ENCODE measurements around the gene POLR3F. TPM values are rescaled to one million over a fixed set of nuclear protein-coding genes. Genes with fewer than 3 reads are reported as not detected.
"Not testable (repeated sequence)": the region's sequence is repeated elsewhere in the genome, so short reads cannot be mapped to it uniquely, and the experiment has no call there.

Gene POLR3F
- total RNA-seq, 1 donor from 2014 or later, result 8.4 TPM

DNA sequence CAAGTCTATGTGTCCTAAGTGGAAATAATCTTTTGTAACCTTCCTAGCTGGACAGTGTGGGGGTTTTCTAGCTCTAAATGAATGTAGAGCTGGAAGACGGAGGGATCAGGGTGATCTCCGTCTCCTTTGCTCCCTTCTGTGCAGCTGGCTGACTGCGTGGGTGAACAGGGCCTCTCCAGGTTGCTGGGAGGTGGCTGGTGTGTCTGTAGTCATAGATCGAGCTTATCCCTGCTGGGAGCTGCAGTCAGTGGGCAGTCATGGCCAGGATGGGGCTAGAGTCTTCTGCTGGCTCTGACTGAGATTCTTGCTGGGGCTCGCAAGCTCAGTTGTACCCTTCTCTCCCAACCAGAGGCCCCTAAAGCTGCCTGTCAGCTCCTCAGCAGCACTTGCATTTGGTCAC, 46.9 kb downstream of the POLR3F start:
- H3K36me3 ChIP-seq, result peaks cover 71% of the 10 kb centered on the region
- H3K27me3 ChIP-seq (ENCODE audit: low read depth), result no peaks in the 10 kb centered on the region
- no peak overlapping the region for H3K27ac ChIP-seq (replicated peaks)
- intact Hi-C loops (cut with micrococcal nuclease), result no loop called here
- H3K9me3 ChIP-seq (replicated peaks), result no peaks in the 10 kb centered on the region
- H3K4me1 ChIP-seq, result peaks cover under 1% of the 10 kb centered on the region
- no peak for DNase-seq
- TF ChIP-seq, protein P1, sequence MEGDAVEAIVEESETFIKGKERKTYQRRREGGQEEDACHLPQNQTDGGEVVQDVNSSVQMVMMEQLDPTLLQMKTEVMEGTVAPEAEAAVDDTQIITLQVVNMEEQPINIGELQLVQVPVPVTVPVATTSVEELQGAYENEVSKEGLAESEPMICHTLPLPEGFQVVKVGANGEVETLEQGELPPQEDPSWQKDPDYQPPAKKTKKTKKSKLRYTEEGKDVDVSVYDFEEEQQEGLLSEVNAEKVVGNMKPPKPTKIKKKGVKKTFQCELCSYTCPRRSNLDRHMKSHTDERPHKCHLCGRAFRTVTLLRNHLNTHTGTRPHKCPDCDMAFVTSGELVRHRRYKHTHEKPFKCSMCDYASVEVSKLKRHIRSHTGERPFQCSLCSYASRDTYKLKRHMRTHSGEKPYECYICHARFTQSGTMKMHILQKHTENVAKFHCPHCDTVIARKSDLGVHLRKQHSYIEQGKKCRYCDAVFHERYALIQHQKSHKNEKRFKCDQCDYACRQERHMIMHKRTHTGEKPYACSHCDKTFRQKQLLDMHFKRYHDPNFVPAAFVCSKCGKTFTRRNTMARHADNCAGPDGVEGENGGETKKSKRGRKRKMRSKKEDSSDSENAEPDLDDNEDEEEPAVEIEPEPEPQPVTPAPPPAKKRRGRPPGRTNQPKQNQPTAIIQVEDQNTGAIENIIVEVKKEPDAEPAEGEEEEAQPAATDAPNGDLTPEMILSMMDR (IDR thresholded peaks at IDR 0.05; ENCODE audit: borderline replicate concordance), result no peak
- H3K4me3 ChIP-seq, result no peak overlapping the region

DNA sequence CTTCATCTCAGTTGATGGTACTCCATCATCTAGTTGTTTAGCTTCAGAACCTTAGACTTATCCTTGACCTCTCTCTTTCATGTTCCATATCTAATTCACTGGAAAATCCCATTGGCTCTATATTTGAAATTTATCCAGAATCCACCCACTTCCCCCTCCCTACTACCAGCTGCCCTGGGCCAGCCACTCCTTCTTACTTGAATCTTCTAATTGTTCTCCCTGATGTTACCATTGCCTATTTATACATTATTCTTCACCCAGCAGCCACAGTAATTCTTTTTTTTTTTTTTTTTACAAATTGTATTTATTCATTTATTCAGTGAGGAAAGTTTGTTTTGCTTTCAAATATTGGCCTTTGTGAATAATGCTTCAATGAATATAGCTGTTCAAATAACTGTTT, 48.8 kb downstream of the POLR3F start:
- DNase-seq, result no peak
- H3K4me3 ChIP-seq, result no peak overlapping the region
- intact Hi-C loops (cut with micrococcal nuclease), result no loop called here
- no peaks in the 10 kb centered on the region for H3K9me3 ChIP-seq (replicated peaks)
- TF ChIP-seq, protein P1 (IDR thresholded peaks at IDR 0.05; ENCODE audit: borderline replicate concordance), result no peak
- H3K27me3 ChIP-seq (ENCODE audit: low read depth), result no peaks in the 10 kb centered on the region
- H3K4me1 ChIP-seq, result no peaks in the 10 kb centered on the region
- peaks cover 56% of the 10 kb centered on the region for H3K36me3 ChIP-seq
- H3K27ac ChIP-seq (replicated peaks), result no peak overlapping the region

DNA sequence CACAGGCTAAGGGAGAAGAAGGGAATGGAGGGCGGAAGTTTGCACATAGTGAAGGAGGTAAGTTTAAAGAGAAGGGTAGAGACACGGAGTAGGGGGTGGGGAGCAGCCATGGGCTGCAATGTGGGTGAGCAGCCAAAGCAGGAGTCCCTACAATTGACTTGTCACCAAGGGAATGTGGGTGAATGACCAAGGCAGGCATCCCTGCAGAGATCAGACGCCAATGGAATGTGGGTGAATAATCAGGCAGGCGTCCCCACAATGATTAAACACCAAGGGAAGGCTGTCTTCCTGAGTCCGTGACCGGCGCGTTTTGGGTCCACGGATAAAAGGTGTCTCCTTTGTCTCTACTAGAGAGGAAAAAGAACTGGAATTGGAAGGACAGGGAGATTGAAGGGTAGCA, 54.9 kb downstream of the POLR3F start:
- DNase-seq; H3K9me3 ChIP-seq (replicated peaks); H3K4me3 ChIP-seq; intact Hi-C loops (cut with micrococcal nuclease); H3K27ac ChIP-seq (replicated peaks); H3K4me1 ChIP-seq; H3K27me3 ChIP-seq (ENCODE audit: low read depth): not testable (repeated sequence)
- peaks cover 32% of the 10 kb centered on the region for H3K36me3 ChIP-seq

DNA sequence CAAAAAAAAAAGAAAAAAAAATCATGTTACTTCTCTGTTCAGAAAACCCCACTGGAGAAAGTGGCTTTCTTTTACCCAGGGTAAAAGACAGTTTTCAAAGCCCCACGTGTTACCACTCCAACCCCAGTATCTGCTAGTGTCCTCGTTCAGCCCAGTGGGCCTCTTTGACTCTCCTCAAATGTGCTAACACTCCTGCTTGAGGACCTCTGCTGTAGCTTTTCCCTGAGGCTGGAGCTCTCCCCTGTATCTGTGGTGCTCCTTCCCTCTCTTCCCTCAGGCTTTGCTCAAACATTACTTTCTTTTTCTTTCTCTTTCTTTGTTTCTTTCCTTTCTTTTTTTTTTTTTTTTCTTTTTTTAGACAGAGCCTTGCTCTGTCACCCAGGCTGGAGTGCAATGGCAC, 55.9 kb downstream of the POLR3F start:
- Histone ChIP-seq H3K4me1 (no peaks in the 10 kb centered on the region), H3K9me3 (replicated peaks) (no peaks in the 10 kb centered on the region), H3K4me3 (no peak overlapping the region), H3K27ac (replicated peaks) (no peak overlapping the region), H3K36me3 (peaks cover 40% of the 10 kb centered on the region), H3K27me3 (ENCODE audit: low read depth) (no peaks in the 10 kb centered on the region)
- intact Hi-C loops (cut with micrococcal nuclease), result no loop called here
- DNase-seq, result no peak
- TF ChIP-seq, protein P1 (IDR thresholded peaks at IDR 0.05; ENCODE audit: borderline replicate concordance), result no peak

DNA sequence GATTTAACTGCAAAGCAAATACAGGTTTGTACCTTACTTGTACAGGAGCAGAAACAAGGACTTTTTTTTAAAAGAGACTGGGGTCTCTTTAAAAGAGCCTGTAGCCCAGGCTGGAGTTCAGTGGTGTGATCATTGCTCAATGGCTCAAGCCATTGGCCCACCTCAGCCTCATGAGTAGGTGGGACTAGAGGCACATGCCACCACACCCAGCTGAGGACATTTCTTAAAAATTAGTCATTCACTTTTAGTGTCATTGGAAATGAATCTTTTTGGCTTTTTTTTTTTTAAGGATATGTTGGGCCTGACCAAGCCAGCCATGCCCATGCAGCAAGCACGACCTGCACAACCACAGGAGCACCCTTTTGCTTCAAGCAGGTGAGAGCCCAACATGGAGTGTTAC, 57.5 kb downstream of the POLR3F start:
- Histone ChIP-seq H3K4me3 (no peak overlapping the region), H3K36me3 (peaks cover 56% of the 10 kb centered on the region), H3K27me3 (ENCODE audit: low read depth) (no peaks in the 10 kb centered on the region), H3K9me3 (replicated peaks) (no peaks in the 10 kb centered on the region), H3K4me1 (no peaks in the 10 kb centered on the region), H3K27ac (replicated peaks) (no peak overlapping the region)
- intact Hi-C loops (cut with micrococcal nuclease), result no loop called here
- TF ChIP-seq, protein P1 (IDR thresholded peaks at IDR 0.05; ENCODE audit: borderline replicate concordance), result no peak
- DNase-seq, result no peak

DNA sequence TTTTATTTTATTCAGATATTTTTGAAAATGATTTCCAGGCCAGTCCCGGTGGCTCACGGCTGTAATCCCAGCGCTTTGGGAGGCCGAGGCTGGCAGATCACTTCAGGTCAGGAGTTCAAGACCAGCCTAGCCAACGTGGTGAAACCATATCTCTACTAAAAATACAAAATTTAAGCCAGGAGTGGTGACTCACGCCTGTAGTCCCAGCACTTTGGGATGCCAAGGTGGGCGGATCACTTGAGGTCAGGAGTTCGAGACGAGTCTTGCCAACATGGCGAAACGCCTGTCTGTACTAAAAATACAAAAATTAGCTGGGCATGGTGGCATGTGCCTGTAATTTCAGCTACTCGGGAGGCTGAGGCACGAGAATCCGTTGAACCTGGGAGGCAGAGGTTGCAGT, 59.6 kb downstream of the POLR3F start:
- H3K9me3 ChIP-seq (replicated peaks); DNase-seq; H3K4me1 ChIP-seq; H3K27me3 ChIP-seq (ENCODE audit: low read depth); H3K4me3 ChIP-seq; intact Hi-C loops (cut with micrococcal nuclease); H3K27ac ChIP-seq (replicated peaks): not testable (repeated sequence)
- peaks cover 77% of the 10 kb centered on the region for H3K36me3 ChIP-seq

- Histone ChIP-seq H3K9me3 (replicated peaks) (no peaks in the 10 kb centered on the region), H3K36me3 (peaks cover 83% of the 10 kb centered on the region), H3K4me1 (no peaks in the 10 kb centered on the region), H3K4me3 (no peak overlapping the region), H3K27me3 (ENCODE audit: low read depth) (no peaks in the 10 kb centered on the region), H3K27ac (replicated peaks) (no peak overlapping the region)
- intact Hi-C loops (cut with micrococcal nuclease), result no loop called here
- TF ChIP-seq, protein P1 (IDR thresholded peaks at IDR 0.05; ENCODE audit: borderline replicate concordance), result no peak
- DNase-seq, result no peak
Observed at GRCh38 chr20:18527339-18527738, 60.1 kb downstream of the POLR3F start.

All from left ventricle myocardium inferior (tissue), 1 donor.